OCI-LY1 (cell line): ENCODE data around the gene SEMA3C.

Experiments
- CTCF ChIP-seq: fragments of 200-600 bp; sonication (generic), shearing (Covaris generic); IDR thresholded peaks from 2 replicates; pipeline ENCODE4 v1.5.1; 2017; ENCODE audit warnings: mild to moderate bottlenecking, antibody characterized with exemption, low read length, moderate library complexity, mixed read lengths
- EZH2 ChIP-seq: fragments of 200-600 bp; sonication (generic), shearing (Covaris generic); IDR thresholded peaks from 2 replicates; pipeline ENCODE4 v1.8.0; 2017; ENCODE audit warnings: borderline replicate concordance, mixed run types, mild to moderate bottlenecking, antibody characterized with exemption, low read length, moderate library complexity, mixed read lengths

GRCh38 chr7:80783186-80783677 lies 135.6 kb downstream of the SEMA3C start:
- TF ChIP-seq CTCF (no peak), EZH2 (no peak)
